ENCODE data around the gene ZMYND8. TPM values are rescaled to one million over a fixed set of nuclear protein-coding genes. Genes with fewer than 3 reads are reported as not detected.
"Not testable (repeated sequence)": the region's sequence is repeated elsewhere in the genome, so short reads cannot be mapped to it uniquely, and the experiment has no call there.

Gene ZMYND8
- total RNA-seq, 1 donor, result 20.3 TPM

DNA sequence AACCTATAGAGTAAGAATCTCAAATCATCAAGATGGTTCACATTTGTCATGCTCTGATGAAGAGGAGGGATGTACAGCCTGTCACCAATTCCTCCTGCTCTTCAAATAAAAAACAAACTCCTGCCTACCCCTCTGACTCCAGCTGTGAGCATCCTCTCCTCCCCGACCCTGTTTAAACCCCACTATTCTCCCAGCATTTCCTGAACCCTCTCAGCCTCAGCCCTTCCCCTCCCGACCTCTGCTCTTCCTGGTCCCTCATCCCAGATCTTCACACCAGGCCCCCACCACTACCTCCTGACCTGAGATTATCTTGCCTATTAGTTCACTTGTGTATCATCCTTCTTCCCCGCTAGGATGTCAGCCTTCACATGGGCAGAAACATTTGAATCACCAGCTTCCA, 75.8 kb downstream of the ZMYND8 start:
- DNase-seq (ENCODE audit: low read depth), result no peak
- TF ChIP-seq, protein P1, sequence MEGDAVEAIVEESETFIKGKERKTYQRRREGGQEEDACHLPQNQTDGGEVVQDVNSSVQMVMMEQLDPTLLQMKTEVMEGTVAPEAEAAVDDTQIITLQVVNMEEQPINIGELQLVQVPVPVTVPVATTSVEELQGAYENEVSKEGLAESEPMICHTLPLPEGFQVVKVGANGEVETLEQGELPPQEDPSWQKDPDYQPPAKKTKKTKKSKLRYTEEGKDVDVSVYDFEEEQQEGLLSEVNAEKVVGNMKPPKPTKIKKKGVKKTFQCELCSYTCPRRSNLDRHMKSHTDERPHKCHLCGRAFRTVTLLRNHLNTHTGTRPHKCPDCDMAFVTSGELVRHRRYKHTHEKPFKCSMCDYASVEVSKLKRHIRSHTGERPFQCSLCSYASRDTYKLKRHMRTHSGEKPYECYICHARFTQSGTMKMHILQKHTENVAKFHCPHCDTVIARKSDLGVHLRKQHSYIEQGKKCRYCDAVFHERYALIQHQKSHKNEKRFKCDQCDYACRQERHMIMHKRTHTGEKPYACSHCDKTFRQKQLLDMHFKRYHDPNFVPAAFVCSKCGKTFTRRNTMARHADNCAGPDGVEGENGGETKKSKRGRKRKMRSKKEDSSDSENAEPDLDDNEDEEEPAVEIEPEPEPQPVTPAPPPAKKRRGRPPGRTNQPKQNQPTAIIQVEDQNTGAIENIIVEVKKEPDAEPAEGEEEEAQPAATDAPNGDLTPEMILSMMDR (IDR thresholded peaks at IDR 0.05; ENCODE audit: insufficient read depth, low read depth, low read length), result no peak
- no peak overlapping the region for H3K4me3 ChIP-seq (ENCODE audit: low read depth, low read length)

DNA sequence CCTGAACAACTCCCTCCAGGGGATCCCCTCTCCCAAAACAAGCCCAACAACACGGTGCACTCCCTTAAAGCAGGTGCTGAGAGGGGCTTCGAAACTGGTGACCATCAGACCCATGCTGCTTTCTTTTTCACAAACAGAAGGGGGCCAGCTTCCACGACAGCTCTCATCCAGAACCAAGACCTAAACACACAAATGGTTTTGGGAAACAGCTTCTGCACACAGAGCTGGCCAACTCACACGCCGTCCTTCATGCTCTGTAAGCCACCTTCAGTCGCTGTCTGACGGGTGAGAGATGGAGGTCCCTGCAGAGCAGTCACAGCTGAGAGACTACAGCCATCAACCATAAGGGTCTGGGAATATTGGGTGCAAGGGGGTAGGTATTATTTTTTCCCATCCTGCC, 76.3 kb downstream of the ZMYND8 start:
- TF ChIP-seq, protein P1 (IDR thresholded peaks at IDR 0.05; ENCODE audit: insufficient read depth, low read depth, low read length), result no peak
- DNase-seq (ENCODE audit: low read depth), result no peak

GRCh38 chr20:47278907-47279348, 77.6 kb downstream of the ZMYND8 start:
- TF ChIP-seq, protein P1 (IDR thresholded peaks at IDR 0.05; ENCODE audit: insufficient read depth, low read depth, low read length), result no peak
- H3K4me3 ChIP-seq (ENCODE audit: low read depth, low read length), result no peak overlapping the region
- DNase-seq (ENCODE audit: low read depth), result peak; percentile 48

More for the DNA sequence above, 76.3 kb downstream of the ZMYND8 start:
- no peak overlapping the region for H3K4me3 ChIP-seq (ENCODE audit: low read depth, low read length)

- H3K4me3 ChIP-seq (ENCODE audit: low read depth, low read length); DNase-seq (ENCODE audit: low read depth): not testable (repeated sequence)
Observed at GRCh38 chr20:47277535-47277872, 79.0 kb downstream of the ZMYND8 start.

- TF ChIP-seq, protein P1 (IDR thresholded peaks at IDR 0.05; ENCODE audit: insufficient read depth, low read depth, low read length), result no peak
- H3K4me3 ChIP-seq (ENCODE audit: low read depth, low read length), result no peak overlapping the region
- peak; percentile 69 for DNase-seq (ENCODE audit: low read depth)
Observed at GRCh38 chr20:47276851-47277534, 79.5 kb downstream of the ZMYND8 start.

DNA sequence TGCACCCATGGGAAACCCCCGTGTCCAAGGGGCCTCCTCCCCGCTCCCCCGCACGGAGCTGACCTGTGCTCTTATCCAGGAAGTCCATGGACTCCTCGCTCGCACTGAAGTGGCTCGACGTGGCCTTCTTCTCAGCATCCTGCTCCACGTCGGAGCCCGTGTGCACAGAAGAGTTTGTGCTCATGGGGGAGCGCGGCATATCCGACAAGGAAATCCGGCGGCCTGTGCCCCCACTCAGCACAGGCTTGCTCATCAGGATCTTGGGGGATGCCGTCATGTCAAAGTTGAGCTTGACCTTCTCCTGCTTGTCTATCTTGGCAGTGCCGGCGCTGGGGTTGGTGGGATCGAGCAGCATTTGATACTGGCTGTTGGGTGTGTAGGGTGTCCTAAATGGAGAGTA, 80.2 kb downstream of the ZMYND8 start:
- DNase-seq (ENCODE audit: low read depth), result no peak
- no peak overlapping the region for H3K4me3 ChIP-seq (ENCODE audit: low read depth, low read length)
- TF ChIP-seq, protein P1 (IDR thresholded peaks at IDR 0.05; ENCODE audit: insufficient read depth, low read depth, low read length), result no peak

DNA sequence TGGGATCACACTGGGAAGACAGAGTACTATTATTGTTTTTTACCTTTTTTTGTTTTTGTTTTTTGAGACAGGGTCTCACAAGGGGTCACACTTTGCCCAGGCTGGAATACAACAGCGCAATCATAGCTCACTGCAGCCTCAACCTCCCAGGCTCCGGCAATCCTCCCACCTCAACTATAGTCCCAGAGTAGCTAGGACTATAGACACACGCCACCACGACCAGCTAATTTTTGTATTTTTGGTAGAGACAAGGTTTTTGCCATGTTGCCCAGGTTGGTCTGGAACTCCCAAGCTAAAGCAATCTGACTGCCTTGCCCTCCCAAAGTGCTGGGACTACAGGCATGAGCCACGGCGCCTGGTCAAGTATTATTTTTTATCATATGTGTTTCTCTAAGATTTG, 81.0 kb downstream of the ZMYND8 start:
- DNase-seq (ENCODE audit: low read depth), result no peak
- TF ChIP-seq, protein P1 (IDR thresholded peaks at IDR 0.05; ENCODE audit: insufficient read depth, low read depth, low read length), result no peak
- no peak overlapping the region for H3K4me3 ChIP-seq (ENCODE audit: low read depth, low read length)

Data from fibroblast of villous mesenchyme (primary cell).